ENCODE results near the gene C10orf71. TPM values are rescaled to one million over a fixed set of nuclear protein-coding genes. Genes with fewer than 3 reads are reported as not detected.

The C10orf71 gene
- total RNA-seq, 5 donors from 2014 or later (not counting 1 experiment from before 2014, with no cell fraction given), result not detected

DNA sequence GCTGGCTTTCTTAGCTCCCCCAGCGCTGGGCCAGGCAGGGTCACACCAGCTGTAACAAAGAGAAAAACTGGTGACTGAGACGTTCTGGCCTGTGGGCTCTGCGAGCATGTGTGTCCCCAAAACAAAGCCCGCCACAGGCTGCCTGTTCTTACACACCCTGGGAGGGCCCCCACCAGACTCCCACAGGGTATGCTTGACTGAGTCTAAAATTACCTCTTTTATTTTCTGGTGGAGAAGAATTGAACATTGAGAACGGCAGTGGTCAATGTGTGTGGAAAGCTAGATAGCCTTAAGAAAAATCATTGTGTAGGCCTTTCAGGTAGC, 808 bp downstream of the C10orf71 start:
- Mint-ChIP-seq H3K9me3 (no peaks in the 10 kb centered on the region), H3K27me3 (no peaks in the 10 kb centered on the region), H3K4me1 (peaks cover 0 to 5% (median 0%) of the 10 kb centered on the region in 3 donors), H3K4me3 (no peak overlapping the region), H3K36me3 (no peaks in the 10 kb centered on the region), H3K27ac (no peak overlapping the region)
- no peaks in the 10 kb centered on the region for H3K9me3 ChIP-seq
- DNase-seq (no peak), ATAC-seq (replicated peaks in 1 of 4) (no peak)
- H3K27ac ChIP-seq (ENCODE audit: low read length), result no peak overlapping the region
- CTCF ChIA-PET, result no interaction called here
- H3K4me3 ChIP-seq (ENCODE audit: control insufficient read depth in 1 of 2, extremely low read depth in 1 of 2, low read length in 1 of 2), result no peak overlapping the region
- WGBS (ENCODE audit: insufficient coverage), result 88% methylated on average over 4 of the region's 5 CpGs
- POLR2A ChIA-PET, result no interaction called here
- no peaks in the 10 kb centered on the region for H3K4me1 ChIP-seq (ENCODE audit: control insufficient read depth in 1 of 2, extremely low read depth in 1 of 2, insufficient read depth in 2 of 2, low read length in 2 of 2)
- H3K36me3 ChIP-seq (ENCODE audit: control insufficient read depth in 2 of 2, extremely low read depth in 1 of 2, insufficient read depth in 1 of 2, low read length in 1 of 2), result no peaks in the 10 kb centered on the region
- H3K27me3 ChIP-seq (replicated peaks in 1 of 2; ENCODE audit: control insufficient read depth in 2 of 2, extremely low read depth in 1 of 2, insufficient read depth in 2 of 2, low read length in 1 of 2), result peaks cover 0 to 21% of the 10 kb centered on the region in 2 experiments

DNA sequence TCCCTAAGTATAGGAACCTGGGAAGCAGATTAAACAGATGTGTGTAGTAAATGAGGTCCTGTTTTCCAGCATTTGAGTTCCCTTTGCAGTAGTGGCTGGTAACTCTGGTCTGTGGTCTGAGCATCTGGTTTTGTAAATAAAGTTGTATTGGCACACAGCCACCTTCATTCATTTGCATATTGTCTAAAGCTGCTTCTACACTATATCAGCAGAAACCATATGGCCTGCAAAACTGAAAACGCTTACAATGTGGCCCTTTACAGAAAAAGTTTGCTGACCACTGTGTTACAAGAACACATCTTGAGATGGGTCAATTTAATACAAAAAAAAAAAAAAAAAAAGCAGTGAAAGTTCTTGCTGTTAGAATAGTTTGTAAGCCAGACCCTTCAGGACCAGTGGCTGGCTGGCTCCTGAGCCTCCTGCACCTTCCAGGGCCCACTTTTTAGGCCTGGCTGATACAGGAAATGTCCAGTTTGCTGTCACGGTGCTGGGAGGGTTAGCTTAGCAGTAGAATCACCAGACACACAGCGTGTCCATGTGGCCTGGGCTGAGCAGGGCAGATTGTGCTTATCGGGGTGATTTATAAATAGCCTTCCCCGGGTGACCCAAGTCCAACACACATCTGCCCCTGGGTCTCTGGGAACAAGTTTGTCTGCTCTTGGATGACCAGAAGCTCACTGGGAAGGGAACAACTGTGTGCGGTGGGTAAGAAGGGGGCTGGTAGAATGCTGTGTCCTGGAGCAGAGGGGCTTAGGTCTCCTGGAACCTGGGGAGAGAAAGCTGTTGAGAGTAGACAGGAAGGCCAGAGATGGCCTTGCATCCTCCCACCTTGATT, 1.4 kb downstream of the C10orf71 start:
- CTCF ChIA-PET, result no interaction called here
- DNase-seq, result no peak
- POLR2A ChIA-PET, result no interaction called here

DNA sequence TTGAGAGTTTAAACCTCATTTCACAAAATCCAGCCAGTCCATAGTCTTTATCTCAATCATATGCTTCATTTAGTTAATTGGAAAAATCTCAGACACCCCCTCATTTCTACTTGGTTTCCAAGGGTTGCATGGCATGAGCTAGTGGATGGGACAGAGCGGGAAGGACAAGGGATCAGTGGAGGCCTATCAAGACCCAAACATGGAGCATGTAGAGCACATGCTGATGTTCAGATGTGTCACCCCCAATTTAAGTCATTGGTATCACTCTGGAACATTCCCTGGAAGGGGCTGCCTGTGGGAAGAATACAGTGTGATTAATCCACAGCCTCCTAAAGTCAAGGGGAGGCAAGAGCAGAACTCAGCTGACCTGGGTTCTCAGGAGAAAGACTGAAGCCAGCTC, 2.3 kb downstream of the C10orf71 start:
- no peak for DNase-seq
- WGBS (ENCODE audit: insufficient coverage), result no CpG with 5 or more reads among the region's 1 CpG
- H3K27ac Mint-ChIP-seq, result no peak overlapping the region
- H3K36me3 Mint-ChIP-seq, result no peaks in the 10 kb centered on the region
- Histone ChIP-seq H3K36me3 (ENCODE audit: control insufficient read depth in 2 of 2, extremely low read depth in 1 of 2, insufficient read depth in 1 of 2, low read length in 1 of 2) (no peaks in the 10 kb centered on the region), H3K4me3 (ENCODE audit: control insufficient read depth in 1 of 2, extremely low read depth in 1 of 2, low read length in 1 of 2) (no peak overlapping the region), H3K27ac (ENCODE audit: low read length) (no peak overlapping the region), H3K4me1 (ENCODE audit: control insufficient read depth in 1 of 2, extremely low read depth in 1 of 2, insufficient read depth in 2 of 2, low read length in 2 of 2) (no peaks in the 10 kb centered on the region), H3K9me3 (no peaks in the 10 kb centered on the region), H3K27me3 (replicated peaks in 1 of 2; ENCODE audit: control insufficient read depth in 2 of 2, extremely low read depth in 1 of 2, insufficient read depth in 2 of 2, low read length in 1 of 2) (peaks cover 0 to 21% of the 10 kb centered on the region in 2 experiments)
- CTCF ChIA-PET, result no interaction called here
- POLR2A ChIA-PET, result no interaction called here
- no peak for ATAC-seq (replicated peaks in 1 of 4)
- H3K4me1 Mint-ChIP-seq, result peaks cover 0 to 5% (median 0%) of the 10 kb centered on the region in 3 donors
- H3K9me3 Mint-ChIP-seq, result no peaks in the 10 kb centered on the region
- H3K27me3 Mint-ChIP-seq, result no peaks in the 10 kb centered on the region
- H3K4me3 Mint-ChIP-seq, result no peak overlapping the region

More for the DNA sequence above, 1.4 kb downstream of the C10orf71 start:
- Histone ChIP-seq H3K27ac (ENCODE audit: low read length) (no peak overlapping the region), H3K27me3 (replicated peaks in 1 of 2; ENCODE audit: control insufficient read depth in 2 of 2, extremely low read depth in 1 of 2, insufficient read depth in 2 of 2, low read length in 1 of 2) (peaks cover 0 to 21% of the 10 kb centered on the region in 2 experiments), H3K36me3 (ENCODE audit: control insufficient read depth in 2 of 2, extremely low read depth in 1 of 2, insufficient read depth in 1 of 2, low read length in 1 of 2) (no peaks in the 10 kb centered on the region), H3K4me3 (ENCODE audit: control insufficient read depth in 1 of 2, extremely low read depth in 1 of 2, low read length in 1 of 2) (no peak overlapping the region), H3K9me3 (no peaks in the 10 kb centered on the region), H3K4me1 (ENCODE audit: control insufficient read depth in 1 of 2, extremely low read depth in 1 of 2, insufficient read depth in 2 of 2, low read length in 2 of 2) (no peaks in the 10 kb centered on the region)
- ATAC-seq (replicated peaks in 1 of 4), result no peak
- 89% methylated on average over 4 of the region's 6 CpGs for WGBS (ENCODE audit: insufficient coverage)
- Mint-ChIP-seq H3K9me3 (no peaks in the 10 kb centered on the region), H3K36me3 (no peaks in the 10 kb centered on the region), H3K27ac (no peak overlapping the region), H3K4me3 (no peak overlapping the region), H3K4me1 (peaks cover 0 to 5% (median 0%) of the 10 kb centered on the region in 3 donors), H3K27me3 (no peaks in the 10 kb centered on the region)

DNA sequence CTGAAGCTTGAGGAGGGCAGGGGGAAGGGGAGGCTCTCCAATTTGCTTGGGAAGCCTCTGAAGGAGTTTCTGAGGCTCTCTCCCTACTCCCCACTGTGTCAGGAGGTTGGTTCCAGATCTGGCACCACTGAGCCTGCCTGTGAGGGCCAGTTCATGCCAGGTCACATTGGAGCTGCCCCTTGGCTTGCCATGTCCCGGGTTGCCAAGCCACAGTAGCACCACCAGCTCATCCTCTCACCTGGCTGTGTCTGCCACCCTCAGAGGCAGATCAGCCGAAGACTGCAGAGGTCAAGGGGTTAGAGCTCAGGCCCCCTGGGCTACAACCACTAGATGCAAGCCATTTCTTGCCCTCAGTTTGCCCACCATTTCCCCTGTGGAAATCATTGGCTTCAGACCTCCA, 3.1 kb downstream of the C10orf71 start:
- ChIA-PET POLR2A (no interaction called here), CTCF (no interaction called here)
- ATAC-seq (replicated peaks in 1 of 4), result no peak
- H3K36me3 Mint-ChIP-seq, result no peaks in the 10 kb centered on the region
- Histone ChIP-seq H3K4me1 (ENCODE audit: control insufficient read depth in 1 of 2, extremely low read depth in 1 of 2, insufficient read depth in 2 of 2, low read length in 2 of 2) (no peaks in the 10 kb centered on the region), H3K27ac (ENCODE audit: low read length) (no peak overlapping the region), H3K27me3 (replicated peaks in 1 of 2; ENCODE audit: control insufficient read depth in 2 of 2, extremely low read depth in 1 of 2, insufficient read depth in 2 of 2, low read length in 1 of 2) (peaks cover 0 to 21% of the 10 kb centered on the region in 2 experiments), H3K36me3 (ENCODE audit: control insufficient read depth in 2 of 2, extremely low read depth in 1 of 2, insufficient read depth in 1 of 2, low read length in 1 of 2) (no peaks in the 10 kb centered on the region), H3K9me3 (no peaks in the 10 kb centered on the region), H3K4me3 (ENCODE audit: control insufficient read depth in 1 of 2, extremely low read depth in 1 of 2, low read length in 1 of 2) (no peak overlapping the region)
- 76% methylated on average over 2 of the region's 2 CpGs for WGBS (ENCODE audit: insufficient coverage)
- no peaks in the 10 kb centered on the region for H3K9me3 Mint-ChIP-seq
- no peak overlapping the region for H3K27ac Mint-ChIP-seq
- H3K4me3 Mint-ChIP-seq, result no peak overlapping the region
- no peaks in the 10 kb centered on the region for H3K27me3 Mint-ChIP-seq
- DNase-seq, result no peak
- H3K4me1 Mint-ChIP-seq, result peaks cover 0 to 5% (median 0%) of the 10 kb centered on the region in 3 donors

DNA sequence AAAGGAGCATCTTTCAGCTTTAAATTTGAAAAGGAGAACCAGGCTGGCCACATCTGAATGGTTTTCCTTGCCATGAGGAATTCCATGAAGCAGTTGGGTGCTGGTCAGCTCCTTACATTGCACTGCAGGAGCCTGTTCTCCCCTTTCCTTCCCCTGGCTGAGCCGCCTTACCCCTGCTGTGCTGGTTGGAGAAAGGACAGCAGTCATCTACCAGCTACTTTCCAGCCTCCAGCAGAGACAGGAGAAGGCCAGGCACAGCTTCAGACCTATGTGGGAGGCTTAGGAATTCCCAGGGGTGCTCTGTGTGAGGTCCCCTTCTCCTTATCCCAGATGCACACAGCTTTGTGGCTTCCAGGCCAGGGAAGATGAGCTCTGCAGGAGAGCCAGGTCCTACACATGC, 4.7 kb downstream of the C10orf71 start:
- peaks cover 0 to 15% of the 10 kb centered on the region in 2 experiments for H3K27me3 ChIP-seq (replicated peaks in 1 of 2; ENCODE audit: control insufficient read depth in 2 of 2, extremely low read depth in 1 of 2, insufficient read depth in 2 of 2, low read length in 1 of 2)
- no peak overlapping the region for H3K27ac Mint-ChIP-seq
- DNase-seq, result no peak
- H3K4me1 Mint-ChIP-seq, result peaks cover 0 to 7% (median 1%) of the 10 kb centered on the region in 3 donors
- no peaks in the 10 kb centered on the region for H3K27me3 Mint-ChIP-seq
- H3K4me3 Mint-ChIP-seq, result no peak overlapping the region
- POLR2A ChIA-PET, result no interaction called here
- WGBS (ENCODE audit: insufficient coverage), result no CpG with 5 or more reads among the region's 1 CpG
- no peak overlapping the region for H3K27ac ChIP-seq (ENCODE audit: low read length)
- no peak for ATAC-seq (replicated peaks in 1 of 4)
- no peaks in the 10 kb centered on the region for H3K36me3 Mint-ChIP-seq
- H3K9me3 ChIP-seq, result no peaks in the 10 kb centered on the region
- CTCF ChIA-PET, result no interaction called here
- no peaks in the 10 kb centered on the region for H3K9me3 Mint-ChIP-seq
- H3K4me3 ChIP-seq (ENCODE audit: control insufficient read depth in 1 of 2, extremely low read depth in 1 of 2, low read length in 1 of 2), result no peak overlapping the region
- H3K4me1 ChIP-seq (ENCODE audit: control insufficient read depth in 1 of 2, extremely low read depth in 1 of 2, insufficient read depth in 2 of 2, low read length in 2 of 2), result peaks cover 0 to under 1% of the 10 kb centered on the region in 2 experiments
- no peaks in the 10 kb centered on the region for H3K36me3 ChIP-seq (ENCODE audit: control insufficient read depth in 2 of 2, extremely low read depth in 1 of 2, insufficient read depth in 1 of 2, low read length in 1 of 2)

DNA sequence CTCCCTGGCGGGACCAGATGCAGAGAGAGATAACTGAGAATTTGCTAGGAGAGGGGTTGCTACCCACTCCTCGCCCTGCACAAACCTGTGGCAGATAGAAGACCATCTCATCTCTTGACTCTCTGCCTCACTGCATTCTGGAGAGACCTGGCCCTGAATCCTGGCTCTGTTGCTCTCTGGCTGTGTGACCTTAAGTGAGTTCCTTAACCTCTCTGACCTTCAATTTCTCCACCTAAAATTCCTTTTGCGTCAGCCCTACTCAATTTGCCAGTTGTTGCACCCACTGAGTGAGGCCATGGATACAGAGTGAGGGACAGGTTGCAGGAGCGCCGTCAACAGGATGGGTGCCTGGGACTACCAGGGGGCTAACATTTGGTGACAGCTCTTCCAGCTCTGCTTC, 5.2 kb downstream of the C10orf71 start:
- H3K27me3 ChIP-seq (replicated peaks in 1 of 2; ENCODE audit: control insufficient read depth in 2 of 2, extremely low read depth in 1 of 2, insufficient read depth in 2 of 2, low read length in 1 of 2), result peaks cover 0 to 12% of the 10 kb centered on the region in 2 experiments
- ATAC-seq (replicated peaks in 1 of 4) (no peak), DNase-seq (no peak)
- Mint-ChIP-seq H3K4me1 (peaks cover 0 to 10% (median 5%) of the 10 kb centered on the region in 3 donors), H3K36me3 (no peaks in the 10 kb centered on the region), H3K4me3 (no peak overlapping the region), H3K9me3 (peaks cover 0 to 3% (median 0%) of the 10 kb centered on the region in 3 donors), H3K27ac (no peak overlapping the region), H3K27me3 (no peaks in the 10 kb centered on the region)
- H3K27ac ChIP-seq (ENCODE audit: low read length), result no peak overlapping the region
- H3K9me3 ChIP-seq, result no peaks in the 10 kb centered on the region
- ChIA-PET POLR2A (no interaction called here), CTCF (no interaction called here)
- H3K4me1 ChIP-seq (ENCODE audit: control insufficient read depth in 1 of 2, extremely low read depth in 1 of 2, insufficient read depth in 2 of 2, low read length in 2 of 2), result peaks cover 0 to 4% of the 10 kb centered on the region in 2 experiments
- 80% methylated on average over 3 of the region's 5 CpGs for WGBS (ENCODE audit: insufficient coverage)
- no peak overlapping the region for H3K4me3 ChIP-seq (ENCODE audit: control insufficient read depth in 1 of 2, extremely low read depth in 1 of 2, low read length in 1 of 2)
- no peaks in the 10 kb centered on the region for H3K36me3 ChIP-seq (ENCODE audit: control insufficient read depth in 2 of 2, extremely low read depth in 1 of 2, insufficient read depth in 1 of 2, low read length in 1 of 2)
